HepG2 (cell line): ENCODE data around the gene RRP9. TPM values are rescaled to one million over a fixed set of nuclear protein-coding genes. Genes with fewer than 3 reads are reported as not detected.

Source experiments
- HMGXB3 ChIP-seq: sonication (generic); formaldehyde crosslinking; IDR thresholded peaks from 2 replicates; pipeline ENCODE4 v1.4.0; 2020; ENCODE audit warnings: missing genetic modification reagents, borderline replicate concordance
- MATR3 ChIP-seq: sonication (generic); formaldehyde crosslinking; IDR thresholded peaks from 2 replicates; pipeline ENCODE4 v1.4.0; 2020; ENCODE audit warnings: missing genetic modification reagents
- MAX ChIP-seq: IDR thresholded peaks from 2 replicates; pipeline ENCODE4 v1.6.1; 2012; ENCODE audit warnings: inconsistent platforms
- ZNF20 ChIP-seq: sonication (generic); formaldehyde crosslinking; IDR thresholded peaks from 2 replicates; pipeline ENCODE4 v1.4.0; 2020; ENCODE audit warnings: mild to moderate bottlenecking, moderate library complexity, missing genetic modification reagents
- ZNF225 ChIP-seq: sonication (generic); formaldehyde crosslinking; IDR thresholded peaks from 2 replicates; pipeline ENCODE4 v1.4.0; 2020; ENCODE audit warnings: mild to moderate bottlenecking, missing genetic modification reagents
- ZNF562 ChIP-seq: sonication (generic); formaldehyde crosslinking; IDR thresholded peaks from 2 replicates; pipeline ENCODE4 v1.8.0; 2022; ENCODE audit warnings: missing genetic modification reagents, borderline replicate concordance
- ZNF775 ChIP-seq: sonication (generic); formaldehyde crosslinking; IDR thresholded peaks from 2 replicates; pipeline ENCODE4 v1.4.0; 2020; ENCODE audit warnings: missing genetic modification reagents, mild to moderate bottlenecking, moderate library complexity, borderline replicate concordance
- polyA plus RNA-seq, 8 experiments: library from polyadenylated mRNA; depleted of rRNA in 3 of 8; stranded (reverse) in 7 of 8; unstranded in 1 of 8; fragments of >200 nt; fragmentation: Illumina TruSeq in 4 of 8; extraction: Trizol in 4 of 8; gene quantifications; 2 replicates each; pipeline versions ENCODE4 v1.2.1 to v1.2.3, GENCODE V29; 2011 to 2016; ENCODE audit warnings: low read depth in 4 of 8, missing spikeins in 1 of 8, mixed read lengths in 1 of 8; ENCODE audit not compliant: insufficient read depth in 1 of 8
- total RNA-seq, 5 experiments: library from RNA; depleted of rRNA; stranded (reverse); fragments of >200 nt; fragmentation: Illumina TruSeq; extraction: Trizol; gene quantifications; 2 replicates each; pipeline ENCODE4 v1.2.3, GENCODE V29; 2016; ENCODE audit warnings: low read depth in 1 of 5
- TF ChIP-seq, protein P1 (sequence below): sonication (generic); formaldehyde crosslinking; IDR thresholded peaks from 2 replicates; pipeline ENCODE4 v1.4.0; 2020; ENCODE audit warnings: missing genetic modification reagents

The RRP9 gene
- total and polyA plus RNA-seq, 2 of the 13 experiments (the other 11 are each of a cell fraction or from before 2014, with no cell fraction given): 14.8 to 44.0 TPM

DNA sequence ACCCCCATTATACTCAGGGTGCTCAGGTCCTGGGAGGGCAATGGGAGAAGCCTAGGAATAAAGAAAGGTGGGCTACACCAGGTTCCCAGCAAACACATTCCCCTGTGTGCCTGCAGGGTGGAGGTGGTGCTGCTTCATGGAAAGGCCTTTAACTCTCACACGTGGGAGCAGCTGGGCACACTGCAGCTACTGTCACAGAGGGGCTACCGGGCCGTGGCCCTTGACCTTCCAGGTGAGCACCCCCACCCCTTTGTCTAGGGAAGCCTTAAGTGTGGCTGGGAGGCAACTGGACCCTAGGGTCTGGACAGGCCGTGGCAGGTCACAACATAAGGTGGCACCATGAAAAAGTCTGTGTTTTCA, 36.4 kb upstream of the RRP9 start (continued):
- TF ChIP-seq ZNF20 (CRISPR knock-in tag): no peak
- TF ChIP-seq MATR3 (CRISPR knock-in tag): no peak
- TF ChIP-seq ZNF775 (CRISPR knock-in tag): no peak
- TF ChIP-seq, protein P1, sequence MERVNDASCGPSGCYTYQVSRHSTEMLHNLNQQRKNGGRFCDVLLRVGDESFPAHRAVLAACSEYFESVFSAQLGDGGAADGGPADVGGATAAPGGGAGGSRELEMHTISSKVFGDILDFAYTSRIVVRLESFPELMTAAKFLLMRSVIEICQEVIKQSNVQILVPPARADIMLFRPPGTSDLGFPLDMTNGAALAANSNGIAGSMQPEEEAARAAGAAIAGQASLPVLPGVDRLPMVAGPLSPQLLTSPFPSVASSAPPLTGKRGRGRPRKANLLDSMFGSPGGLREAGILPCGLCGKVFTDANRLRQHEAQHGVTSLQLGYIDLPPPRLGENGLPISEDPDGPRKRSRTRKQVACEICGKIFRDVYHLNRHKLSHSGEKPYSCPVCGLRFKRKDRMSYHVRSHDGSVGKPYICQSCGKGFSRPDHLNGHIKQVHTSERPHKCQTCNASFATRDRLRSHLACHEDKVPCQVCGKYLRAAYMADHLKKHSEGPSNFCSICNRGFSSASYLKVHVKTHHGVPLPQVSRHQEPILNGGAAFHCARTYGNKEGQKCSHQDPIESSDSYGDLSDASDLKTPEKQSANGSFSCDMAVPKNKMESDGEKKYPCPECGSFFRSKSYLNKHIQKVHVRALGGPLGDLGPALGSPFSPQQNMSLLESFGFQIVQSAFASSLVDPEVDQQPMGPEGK: no peak
- no peak for TF ChIP-seq ZNF562
- TF ChIP-seq HMGXB3 (CRISPR knock-in tag): no peak
- TF ChIP-seq MAX: no peak
- TF ChIP-seq ZNF225 (CRISPR knock-in tag): no peak
